ENCODE results near the gene REEP3.

DNA sequence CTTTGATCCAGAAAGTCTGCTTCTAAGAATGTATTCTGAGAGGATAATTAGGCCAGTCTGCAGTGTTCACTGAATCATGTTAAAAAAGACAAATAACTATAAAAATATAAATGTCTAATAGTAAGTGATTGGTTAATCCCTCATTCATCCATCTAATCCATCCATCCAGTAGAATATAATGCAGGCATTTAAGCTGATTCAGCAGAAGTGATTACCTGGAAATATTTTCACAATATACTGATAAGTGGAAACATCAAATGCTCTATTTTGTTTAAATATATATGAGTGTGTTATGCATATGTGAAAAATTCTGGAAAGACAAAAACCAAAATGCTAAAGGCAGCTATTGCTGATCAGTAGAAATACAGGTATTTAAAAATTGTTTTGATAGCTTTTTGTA lies 152.6 kb downstream of the REEP3 start:
- TF ChIP-seq CTCF (IDR thresholded peaks at IDR 0.05), result no peak
- TF ChIP-seq EP300 (IDR thresholded peaks at IDR 0.05), result no peak
